22Rv1 (cell line): ENCODE results near the gene NACC1.

ENCODE experiments used
- H3K27ac ChIP-seq: fragments of 450-650 bp; 2 replicates; pipeline ENCODE4 v1.5.1; 2017
- ZFX ChIP-seq: fragments of 450-650 bp; IDR thresholded peaks from 2 replicates; pipeline ENCODE4 v1.6.1; 2017; ENCODE audit warnings: antibody characterized with exemption, borderline replicate concordance
- TF ChIP-seq, protein P1 (sequence below): fragments of 450-650 bp; IDR thresholded peaks from 2 replicates; pipeline ENCODE4 v1.5.1; 2017; ENCODE audit warnings: mild to moderate bottlenecking

The NACC1 gene

GRCh38 chr19:13122980-13123957 is 5.2 kb downstream of the NACC1 start:
- TF ChIP-seq, protein P1, sequence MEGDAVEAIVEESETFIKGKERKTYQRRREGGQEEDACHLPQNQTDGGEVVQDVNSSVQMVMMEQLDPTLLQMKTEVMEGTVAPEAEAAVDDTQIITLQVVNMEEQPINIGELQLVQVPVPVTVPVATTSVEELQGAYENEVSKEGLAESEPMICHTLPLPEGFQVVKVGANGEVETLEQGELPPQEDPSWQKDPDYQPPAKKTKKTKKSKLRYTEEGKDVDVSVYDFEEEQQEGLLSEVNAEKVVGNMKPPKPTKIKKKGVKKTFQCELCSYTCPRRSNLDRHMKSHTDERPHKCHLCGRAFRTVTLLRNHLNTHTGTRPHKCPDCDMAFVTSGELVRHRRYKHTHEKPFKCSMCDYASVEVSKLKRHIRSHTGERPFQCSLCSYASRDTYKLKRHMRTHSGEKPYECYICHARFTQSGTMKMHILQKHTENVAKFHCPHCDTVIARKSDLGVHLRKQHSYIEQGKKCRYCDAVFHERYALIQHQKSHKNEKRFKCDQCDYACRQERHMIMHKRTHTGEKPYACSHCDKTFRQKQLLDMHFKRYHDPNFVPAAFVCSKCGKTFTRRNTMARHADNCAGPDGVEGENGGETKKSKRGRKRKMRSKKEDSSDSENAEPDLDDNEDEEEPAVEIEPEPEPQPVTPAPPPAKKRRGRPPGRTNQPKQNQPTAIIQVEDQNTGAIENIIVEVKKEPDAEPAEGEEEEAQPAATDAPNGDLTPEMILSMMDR, result no peak
- TF ChIP-seq ZFX, result no peak
- no peak overlapping the region for H3K27ac ChIP-seq

DNA sequence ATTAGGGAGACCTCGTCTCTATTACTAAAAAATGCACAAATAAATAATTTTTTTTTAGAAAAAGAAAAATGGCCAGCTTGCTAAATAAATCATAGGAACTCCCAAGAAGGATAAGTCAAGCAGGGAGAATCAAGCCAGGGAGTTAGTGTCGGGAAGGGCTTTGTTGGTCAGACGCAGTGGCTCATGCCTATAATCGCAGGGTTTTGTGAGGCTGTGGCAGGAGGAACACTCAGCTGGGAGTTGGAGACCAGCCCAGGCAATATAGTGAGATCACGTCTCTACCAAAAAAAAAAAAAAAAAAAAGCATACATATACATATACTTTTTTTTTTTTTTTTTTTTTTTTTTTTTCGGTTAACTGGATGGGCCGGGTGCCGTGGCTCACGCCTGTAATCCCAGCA is 9.0 kb downstream of the NACC1 start:
- H3K27ac ChIP-seq, result no peak overlapping the region
- TF ChIP-seq, protein P1, result no peak
- no peak for TF ChIP-seq ZFX

DNA sequence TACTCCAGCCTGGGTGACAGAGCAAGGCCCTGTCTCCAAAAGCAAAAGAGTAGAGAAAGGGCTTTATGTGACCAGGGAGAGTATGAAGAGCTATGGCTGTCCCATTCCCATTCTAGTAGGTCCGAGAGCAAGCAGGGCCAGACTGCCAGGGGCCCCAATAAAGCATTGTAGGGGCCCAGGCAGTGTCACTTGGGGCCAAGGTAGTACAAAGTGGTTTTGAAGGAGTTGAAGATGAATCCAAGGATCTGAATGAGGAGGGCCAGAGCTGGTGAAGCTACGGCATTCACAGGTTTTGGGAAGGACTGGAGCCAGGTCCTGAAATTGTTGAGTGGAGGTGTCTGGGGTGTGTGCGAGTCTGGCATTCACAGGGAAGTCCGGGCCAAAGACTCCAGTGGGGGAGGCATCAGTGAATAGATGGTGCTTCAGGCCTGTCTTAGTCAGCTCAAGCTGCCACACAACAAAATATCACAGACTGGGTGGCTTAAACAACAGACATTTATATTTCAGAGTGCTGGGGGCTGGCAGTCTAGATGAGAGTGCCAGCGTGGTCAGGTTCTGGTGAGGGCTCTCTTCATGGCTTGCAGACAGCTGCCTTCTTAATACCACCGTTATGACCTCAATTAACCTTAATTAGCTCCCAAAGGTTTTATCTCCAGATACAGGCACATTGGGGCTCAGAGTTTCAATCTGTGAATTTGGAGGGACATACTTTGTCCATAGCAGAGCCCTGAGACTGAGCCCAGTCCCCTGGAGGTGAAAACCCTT is 9.9 kb downstream of the NACC1 start:
- H3K27ac ChIP-seq, result peak overlapping the region; percentile 2; the same call in 1 of the 2 replicates

DNA sequence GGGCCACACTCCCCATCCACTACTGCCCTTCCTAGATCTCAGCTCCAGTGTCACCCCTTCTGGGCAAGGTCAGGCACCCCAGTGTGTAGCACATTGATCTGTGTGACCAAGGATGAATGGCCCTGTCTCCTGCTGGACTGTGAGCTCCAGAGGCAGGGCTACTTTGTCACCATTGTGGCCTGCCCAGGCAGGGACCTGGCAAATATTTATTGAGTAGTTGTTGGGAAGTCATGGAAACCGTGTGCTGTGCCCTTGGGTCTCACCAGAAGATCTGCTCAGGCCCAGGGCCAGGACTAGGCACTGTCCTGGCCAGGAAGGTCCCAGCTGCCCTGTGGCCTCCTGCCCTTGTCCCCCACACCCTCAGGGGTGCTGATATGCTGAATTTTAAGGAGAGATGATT is 10.5 kb downstream of the NACC1 start:
- TF ChIP-seq, protein P1, result no peak
- TF ChIP-seq ZFX, result no peak
- peak overlapping the region; percentile 2; the same call in 1 of the 2 replicates for H3K27ac ChIP-seq

More for the DNA sequence above, 9.9 kb downstream of the NACC1 start:
- no peak for TF ChIP-seq ZFX
- TF ChIP-seq, protein P1, result no peak

DNA sequence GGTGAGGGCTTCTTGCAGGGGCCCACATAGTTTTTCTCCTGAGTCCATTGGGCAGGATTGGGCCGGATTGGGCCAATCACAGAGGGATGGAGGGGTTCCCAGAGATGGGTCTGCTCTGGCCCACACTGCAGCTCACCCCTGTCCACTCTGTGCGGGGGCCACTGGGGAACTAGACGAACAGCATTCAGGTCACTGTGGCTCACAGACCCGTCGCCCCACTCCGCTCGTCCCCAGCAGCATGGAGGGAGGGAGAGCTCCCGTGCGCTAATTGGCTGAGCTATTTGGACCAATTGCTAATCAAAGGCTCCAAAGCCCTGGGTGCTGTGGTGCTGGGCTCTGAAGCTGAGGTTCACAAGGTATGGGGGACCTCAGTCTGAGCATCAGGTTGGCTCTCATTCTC is 11.3 kb downstream of the NACC1 start:
- no peak overlapping the region for H3K27ac ChIP-seq
- no peak for TF ChIP-seq ZFX
- TF ChIP-seq, protein P1, result no peak

- TF ChIP-seq, protein P1, result no peak
- no peak for TF ChIP-seq ZFX
- H3K27ac ChIP-seq, result no peak overlapping the region
Observed at GRCh38 chr19:13130886-13131490, 12.9 kb downstream of the NACC1 start.
